Right renal cortex interstitium (tissue), 3 donors: Measurements from ENCODE around the gene HSPA1L. TPM values are rescaled to one million over a fixed set of nuclear protein-coding genes. Genes with fewer than 3 reads are reported as not detected.
A peak's percentile ranks its signal among the peaks of the same experiment; 100 is the strongest.
"Not testable (repeated sequence)": the region's sequence is repeated elsewhere in the genome, so short reads cannot be mapped to it uniquely, and the experiment has no call there.

Source experiments
- DNase-seq, 3 donors: peaks; one replicate each; pipeline ENCODE4 v3.0.0-alpha.2; 2013; ENCODE audit warnings: low read depth in 3 of 3, low spot score in 2 of 3
- polyA plus RNA-seq, 3 donors: library from polyadenylated mRNA; unstranded; fragments of 120-200 nt; gene quantifications; one replicate each; pipeline ENCODE4 v1.2.1, GENCODE V29; 2013; ENCODE audit not compliant: insufficient read length in 3 of 3

Gene HSPA1L
- polyA plus RNA-seq, 3 donors = 4.1 to 4.3 (median 4.3) TPM

DNA sequence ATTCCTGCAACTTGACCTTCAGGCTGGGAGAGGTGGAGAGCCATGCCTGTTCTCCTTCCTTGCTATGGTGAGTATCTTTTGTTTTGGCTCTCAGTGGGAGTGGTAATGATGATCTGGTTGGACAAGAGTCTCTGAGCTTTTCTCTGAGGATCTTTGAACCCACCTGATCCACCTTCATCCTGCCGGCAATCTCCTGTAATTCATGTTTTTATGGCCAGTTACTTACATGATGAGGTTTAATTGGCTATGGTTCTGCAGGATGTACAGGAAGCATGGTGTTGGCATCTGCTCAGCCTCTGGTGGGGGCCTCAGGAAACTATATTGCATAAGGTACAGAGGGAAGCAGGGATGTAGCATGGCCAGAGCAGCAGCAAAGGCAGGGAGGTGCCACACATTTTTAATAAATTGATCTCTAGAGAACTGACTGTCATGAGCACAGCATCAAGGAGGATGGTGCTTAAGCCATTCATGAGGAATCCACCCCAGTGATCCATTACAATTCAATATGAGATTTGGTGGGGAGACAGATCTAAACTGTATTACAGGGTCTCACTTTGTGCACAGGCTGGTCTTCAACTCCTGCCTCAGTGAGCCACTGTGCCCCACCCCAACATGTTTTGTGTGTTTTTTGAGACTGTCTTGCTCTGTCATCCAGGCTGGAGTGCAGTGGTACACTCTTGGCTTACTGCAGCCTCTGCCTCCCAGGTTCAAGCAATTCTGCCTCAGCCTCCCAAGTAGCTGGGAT, 22.5 kb upstream of the HSPA1L start:
- no peak for DNase-seq

GRCh38 chr6:31836474-31837368, 21.6 kb upstream of the HSPA1L start:
- no peak for DNase-seq

- DNase-seq = no peak
Measured at GRCh38 chr6:31836047-31836473, 21.0 kb upstream of the HSPA1L start.

DNA sequence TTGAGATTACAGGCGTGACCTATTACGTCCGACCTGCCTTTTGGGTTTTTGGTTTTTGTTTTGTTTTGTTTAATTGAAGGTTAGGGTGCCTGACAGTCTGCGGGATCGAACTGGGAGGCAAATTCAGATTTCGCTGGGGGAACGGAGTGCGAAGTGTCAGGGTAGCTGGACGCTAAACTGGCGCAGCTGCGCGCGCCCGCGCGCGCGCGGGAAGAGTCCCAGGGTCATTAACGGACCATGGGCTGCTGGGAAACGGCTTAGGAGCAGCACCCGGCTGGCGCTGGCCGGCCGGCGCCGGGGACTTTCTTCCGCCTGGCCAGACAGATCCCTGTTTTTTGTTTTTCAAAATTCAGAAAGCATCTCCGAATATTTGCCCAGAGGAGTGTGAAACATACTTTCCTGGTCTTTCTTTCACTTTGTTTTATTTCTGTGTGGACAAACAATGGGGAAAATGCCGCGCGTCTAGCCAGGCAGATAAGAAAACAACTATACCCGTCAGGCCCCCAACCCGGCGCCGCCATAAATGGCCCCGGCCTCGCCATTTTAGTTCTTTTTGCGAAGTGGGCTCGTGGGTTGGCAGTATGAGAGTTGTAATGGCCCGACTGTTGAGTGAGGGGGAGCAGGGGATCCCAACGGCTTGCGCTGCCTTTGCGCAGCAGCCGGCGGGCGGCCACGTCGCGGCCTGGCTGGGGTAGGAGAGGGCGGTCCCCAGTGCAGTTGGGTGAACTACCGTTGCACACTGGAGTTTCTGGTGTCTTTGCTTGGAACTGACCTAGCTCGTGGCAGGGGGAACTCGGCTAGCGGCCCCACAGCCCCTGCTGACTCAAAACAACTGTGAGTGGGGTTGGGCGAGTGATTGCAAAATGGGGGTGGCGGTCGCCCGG, 19.5 kb upstream of the HSPA1L start:
- DNase-seq = peak; percentile 85 to 94 (median 90)

- DNase-seq = no peak
Measured at GRCh38 chr6:31831350-31832215, 16.5 kb upstream of the HSPA1L start.

GRCh38 chr6:31830886-31831335, 15.8 kb upstream of the HSPA1L start:
- DNase-seq = no peak

DNA sequence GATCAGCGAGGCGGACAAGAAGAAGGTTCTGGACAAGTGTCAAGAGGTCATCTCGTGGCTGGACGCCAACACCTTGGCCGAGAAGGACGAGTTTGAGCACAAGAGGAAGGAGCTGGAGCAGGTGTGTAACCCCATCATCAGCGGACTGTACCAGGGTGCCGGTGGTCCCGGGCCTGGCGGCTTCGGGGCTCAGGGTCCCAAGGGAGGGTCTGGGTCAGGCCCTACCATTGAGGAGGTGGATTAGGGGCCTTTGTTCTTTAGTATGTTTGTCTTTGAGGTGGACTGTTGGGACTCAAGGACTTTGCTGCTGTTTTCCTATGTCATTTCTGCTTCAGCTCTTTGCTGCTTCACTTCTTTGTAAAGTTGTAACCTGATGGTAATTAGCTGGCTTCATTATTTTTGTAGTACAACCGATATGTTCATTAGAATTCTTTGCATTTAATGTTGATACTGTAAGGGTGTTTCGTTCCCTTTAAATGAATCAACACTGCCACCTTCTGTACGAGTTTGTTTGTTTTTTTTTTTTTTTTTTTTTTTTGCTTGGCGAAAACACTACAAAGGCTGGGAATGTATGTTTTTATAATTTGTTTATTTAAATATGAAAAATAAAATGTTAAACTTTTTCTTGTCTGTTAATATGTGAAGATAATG, 14.7 kb upstream of the HSPA1L start:
- peak in 1 of 3 donors; percentile 76 for DNase-seq

DNA sequence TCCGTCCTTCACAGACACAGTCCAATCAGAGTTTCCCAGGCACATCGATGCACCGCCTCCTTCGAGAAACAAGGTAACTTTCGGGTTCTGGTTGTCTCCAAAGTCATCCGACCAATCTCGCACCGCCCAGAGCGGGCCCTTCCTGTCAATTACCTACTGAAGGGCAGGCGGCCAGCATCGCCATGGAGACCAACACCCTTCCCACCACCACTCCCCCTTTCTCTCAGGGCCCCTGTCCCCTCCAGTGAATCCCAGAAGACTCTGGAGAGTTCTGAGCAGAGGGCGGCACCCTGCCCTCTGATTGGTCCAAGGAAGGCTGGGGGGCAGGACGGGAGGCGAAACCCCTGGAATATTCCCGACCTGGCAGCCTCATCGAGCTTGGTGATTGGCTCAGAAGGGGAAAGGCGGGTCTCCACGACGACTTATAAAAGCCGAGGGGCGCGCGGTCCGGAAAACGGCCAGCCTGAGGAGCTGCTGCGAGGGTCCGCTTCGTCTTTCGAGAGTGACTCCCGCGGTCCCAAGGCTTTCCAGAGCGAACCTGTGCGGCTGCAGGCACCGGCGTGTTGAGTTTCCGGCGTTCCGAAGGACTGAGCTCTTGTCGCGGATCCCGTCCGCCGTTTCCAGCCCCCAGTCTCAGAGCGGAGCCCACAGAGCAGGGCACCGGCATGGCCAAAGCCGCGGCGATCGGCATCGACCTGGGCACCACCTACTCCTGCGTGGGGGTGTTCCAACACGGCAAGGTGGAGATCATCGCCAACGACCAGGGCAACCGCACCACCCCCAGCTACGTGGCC, 12.4 kb upstream of the HSPA1L start, which contains the start of gene HSPA1B:
Gene HSPA1B (plus strand): TSS at position 453 of the 794 bp plus-strand sequence. CDS start 213 bp downstream, at position 666.
- DNase-seq = peak; percentile 95 to 99 (median 99)

GRCh38 chr6:31826793-31827285, 11.8 kb upstream of the HSPA1L start:
- DNase-seq = no peak

- DNase-seq = no peak
Measured at GRCh38 chr6:31825553-31825952, 10.5 kb upstream of the HSPA1L start.

GRCh38 chr6:31823592-31824196, 8.6 kb upstream of the HSPA1L start:
- not testable (repeated sequence) for DNase-seq

DNA sequence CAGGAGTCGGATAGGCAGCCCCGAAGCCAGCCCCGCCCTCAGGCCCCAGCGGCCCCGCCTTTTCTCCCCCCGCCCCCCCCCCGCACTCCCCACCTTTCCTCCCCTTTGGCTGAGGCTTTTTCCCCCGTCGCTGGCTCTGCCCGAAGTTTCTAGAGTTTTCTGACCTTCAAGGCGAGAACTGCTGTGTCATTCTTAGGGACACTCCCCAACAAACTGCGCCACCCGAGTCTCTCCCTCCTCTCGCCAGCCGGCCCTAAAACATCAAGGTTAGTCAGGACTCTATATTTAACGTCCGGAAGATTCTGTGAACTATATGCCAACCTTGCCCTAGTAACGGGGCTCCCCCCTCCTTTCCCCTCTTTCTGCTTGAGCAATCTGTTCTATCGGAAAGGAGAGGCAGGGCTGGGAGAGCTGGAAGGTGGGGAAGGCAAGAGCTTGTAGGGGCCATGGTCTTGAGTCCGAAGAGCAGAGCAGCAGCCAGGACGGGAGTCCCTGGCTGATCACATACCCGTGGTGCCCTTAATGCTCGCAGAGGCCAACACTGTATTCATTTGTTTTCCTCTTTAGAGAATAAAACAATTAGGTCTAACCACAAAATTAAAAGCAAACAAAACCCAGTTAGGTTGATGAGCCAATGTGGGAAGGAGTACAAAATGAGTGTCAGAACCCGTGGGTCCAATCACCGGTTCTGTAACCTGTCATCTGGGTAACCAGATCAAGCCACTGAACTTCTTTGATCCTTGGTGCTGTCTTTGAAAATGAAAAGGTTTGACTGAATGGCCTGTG, 7.1 kb upstream of the HSPA1L start:
- DNase-seq = peak in 1 of 3 donors; percentile 65

DNA sequence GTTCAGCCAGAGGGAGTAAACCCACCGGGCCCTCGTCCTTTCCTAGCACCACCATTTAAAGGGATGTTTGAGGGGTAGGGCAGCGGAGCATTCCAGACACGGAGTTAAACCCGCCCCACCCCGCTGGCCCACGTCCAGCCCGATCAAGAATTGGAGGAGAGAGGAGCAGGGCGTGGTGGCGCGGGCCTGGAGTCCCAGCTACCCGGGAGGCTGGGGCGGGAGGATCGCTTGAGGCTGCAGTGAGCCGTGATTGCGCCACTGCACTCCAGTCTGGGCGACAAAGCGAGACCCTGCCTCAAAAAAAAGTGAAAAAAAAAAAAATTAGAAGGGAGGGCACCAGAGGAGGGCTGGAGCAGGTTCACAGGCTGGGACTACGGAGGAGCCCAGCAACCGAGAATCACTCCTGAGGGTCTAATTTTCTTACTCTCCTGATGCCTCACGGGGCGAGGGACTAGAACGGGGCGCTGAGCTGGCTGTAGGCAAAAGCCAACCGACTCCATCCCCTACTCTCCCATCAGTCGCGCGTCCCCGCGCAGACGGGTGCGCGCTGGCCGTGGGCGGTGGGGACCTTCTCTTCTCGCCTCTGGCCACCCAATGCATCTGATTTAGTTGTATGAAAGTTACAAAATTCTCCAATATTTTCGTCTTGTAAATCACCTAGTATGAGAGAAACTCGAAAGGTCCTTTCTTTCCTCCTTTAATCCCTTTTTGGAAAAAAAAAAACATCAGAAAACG, 6.4 kb upstream of the HSPA1L start:
- no peak for DNase-seq

GRCh38 chr6:31820399-31820798, 5.3 kb upstream of the HSPA1L start:
- not testable (repeated sequence) for DNase-seq

- no peak for DNase-seq
Measured at GRCh38 chr6:31819871-31820299, 4.8 kb upstream of the HSPA1L start.

GRCh38 chr6:31817929-31818511, 2.9 kb upstream of the HSPA1L start:
- not testable (repeated sequence) for DNase-seq
